Activated naive CD4-positive, alpha-beta T cell treated with anti-CD3 and anti-CD28 coated beads, Interleukin-2, amount 50 U/mL, for 72 hours (primary cell): ENCODE results near the gene SLC8A2. TPM values are rescaled to one million over a fixed set of nuclear protein-coding genes. Genes with fewer than 3 reads are reported as not detected.

Experiments
- ATAC-seq, 2 donors: fragments of 150-1000 bp; cut with Tn5 transposase; 2 replicates each; pipeline ENCODE4 v1.10.0; 2021; ENCODE audit warnings: mild to moderate bottlenecking in 2 of 2, moderate library complexity in 2 of 2
- DNase-seq, 2 donors: peaks; one replicate each; pipeline ENCODE4 v3.0.0; 2021 to 2022; ENCODE audit warnings: low spot score in 2 of 2
- H3K27ac Mint-ChIP-seq, 2 donors: one replicate each; pipeline ENCODE4 v1.8.0; 2022; ENCODE audit warnings: mild to moderate bottlenecking in 2 of 2, mixed read lengths in 2 of 2
- H3K36me3 Mint-ChIP-seq, 2 donors: one replicate each; pipeline ENCODE4 v1.8.0; 2022; ENCODE audit warnings: mixed read lengths in 2 of 2
- H3K9me3 Mint-ChIP-seq, 2 donors: one replicate each; pipeline ENCODE4 v1.8.0; 2022; ENCODE audit warnings: mixed read lengths in 2 of 2
- total RNA-seq, 2 donors: library from RNA; stranded (reverse); gene quantifications; one replicate each; pipeline ENCODE4 v1.2.3, GENCODE V29; 2022

The SLC8A2 gene
- total RNA-seq, 2 donors from 2014 or later: 0.11 to 0.41 TPM

DNA sequence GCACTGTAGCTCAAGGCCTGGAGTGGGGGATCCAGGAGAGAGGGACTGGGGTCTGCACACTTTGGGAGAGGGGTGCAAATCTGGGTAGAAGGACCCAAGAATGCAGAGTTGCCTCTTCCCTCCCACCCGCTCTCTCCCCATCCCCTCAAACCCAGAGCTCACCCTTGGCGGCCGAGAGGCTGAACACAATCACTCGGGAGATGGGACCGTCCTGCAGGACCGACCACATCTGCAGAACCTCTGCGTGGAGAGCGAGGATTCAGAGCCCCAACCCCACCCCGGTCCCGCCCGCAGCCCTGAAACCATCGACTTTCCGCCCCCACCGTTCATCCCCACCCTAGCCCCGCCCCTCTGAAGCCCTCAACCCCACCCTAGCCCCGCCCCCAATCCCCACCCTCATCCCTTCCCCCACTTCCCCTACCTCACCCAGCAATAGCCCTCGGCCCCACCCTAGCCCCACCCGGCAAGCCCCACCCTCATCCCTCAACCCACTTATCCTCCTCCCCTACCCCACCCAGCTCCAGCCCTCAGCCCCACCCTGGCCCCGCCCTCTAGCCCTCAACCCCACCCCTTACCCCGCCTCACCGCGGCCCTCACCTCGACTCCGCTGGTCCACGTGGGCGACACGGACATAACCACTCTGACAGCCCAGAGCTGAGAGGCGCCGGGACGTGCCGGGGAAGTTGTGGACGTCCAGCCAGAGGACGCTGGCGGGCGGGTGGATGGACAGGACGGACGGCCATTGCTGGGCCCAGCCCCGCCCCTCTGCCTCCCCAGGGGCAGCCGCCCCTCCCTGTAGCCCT, 8.2 kb upstream of the SLC8A2 start:
- ATAC-seq: no peak
- Mint-ChIP-seq H3K27ac (no peak overlapping the region), H3K36me3 (peaks cover 1 to 12% of the 10 kb centered on the region in 2 donors), H3K9me3 (no peaks in the 10 kb centered on the region)
- DNase-seq: no peak

GRCh38 chr19:47476438-47476972, 4.8 kb upstream of the SLC8A2 start:
- ATAC-seq: no peak
- no peak for DNase-seq
- no peaks in the 10 kb centered on the region for H3K9me3 Mint-ChIP-seq
- peaks cover 0 to 6% of the 10 kb centered on the region in 2 donors for H3K36me3 Mint-ChIP-seq
- no peak overlapping the region for H3K27ac Mint-ChIP-seq

DNA sequence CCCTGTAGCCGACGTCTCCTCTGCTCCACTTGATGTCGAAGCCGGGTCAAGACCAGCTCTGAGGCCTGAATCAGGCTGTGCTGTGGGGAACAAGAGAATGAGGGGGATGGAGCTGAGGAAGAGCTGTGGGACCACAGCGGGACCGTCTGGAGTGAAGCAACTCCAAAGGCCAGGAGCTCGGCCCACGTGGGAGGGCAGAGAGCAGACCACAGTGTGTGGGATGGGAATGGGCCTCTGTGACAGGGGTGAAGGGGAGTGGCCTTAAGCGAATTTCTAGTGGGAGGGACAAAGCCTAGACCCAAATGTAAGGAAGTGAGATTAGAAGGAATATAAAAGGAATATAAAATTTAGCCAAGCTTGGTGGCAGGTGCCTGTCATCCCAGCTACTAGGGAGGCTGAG, 3.8 kb upstream of the SLC8A2 start:
- ATAC-seq (no peak), DNase-seq (no peak)
- Mint-ChIP-seq H3K9me3 (no peaks in the 10 kb centered on the region), H3K36me3 (peaks cover 0 to 6% of the 10 kb centered on the region in 2 donors), H3K27ac (peak overlapping the region in 1 of 2 donors; percentile 13)

DNA sequence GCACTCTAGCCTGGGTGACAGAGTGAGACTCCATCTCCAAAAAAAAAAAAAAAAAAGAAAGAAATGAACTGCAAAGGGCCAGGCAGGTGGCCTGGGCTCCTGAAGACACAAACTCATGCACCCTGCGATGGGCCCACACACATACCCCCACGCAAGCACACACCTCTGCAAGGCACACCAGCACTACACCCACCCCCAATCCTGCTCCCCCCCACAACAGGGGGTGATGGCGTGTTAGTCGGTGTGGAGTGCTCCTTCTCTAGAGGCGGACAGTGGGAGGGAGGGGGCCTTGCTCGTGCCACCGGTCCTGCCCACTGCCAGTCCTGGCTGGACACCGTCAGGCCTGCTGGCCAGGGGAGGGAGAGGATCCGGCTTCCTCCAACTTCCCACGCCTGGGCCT, 1.6 kb upstream of the SLC8A2 start:
- no peaks in the 10 kb centered on the region for H3K9me3 Mint-ChIP-seq
- H3K27ac Mint-ChIP-seq: no peak overlapping the region
- H3K36me3 Mint-ChIP-seq: peaks cover 0 to 6% of the 10 kb centered on the region in 2 donors
- DNase-seq (no peak), ATAC-seq (no peak)

GRCh38 chr19:47471381-47471732, 336 bp downstream of the SLC8A2 start:
- H3K36me3 Mint-ChIP-seq: peaks cover 0 to 6% of the 10 kb centered on the region in 2 donors
- ATAC-seq: no peak
- peak overlapping the region in 1 of 2 donors; percentile 15 for H3K27ac Mint-ChIP-seq
- no peak for DNase-seq
- H3K9me3 Mint-ChIP-seq: no peaks in the 10 kb centered on the region

DNA sequence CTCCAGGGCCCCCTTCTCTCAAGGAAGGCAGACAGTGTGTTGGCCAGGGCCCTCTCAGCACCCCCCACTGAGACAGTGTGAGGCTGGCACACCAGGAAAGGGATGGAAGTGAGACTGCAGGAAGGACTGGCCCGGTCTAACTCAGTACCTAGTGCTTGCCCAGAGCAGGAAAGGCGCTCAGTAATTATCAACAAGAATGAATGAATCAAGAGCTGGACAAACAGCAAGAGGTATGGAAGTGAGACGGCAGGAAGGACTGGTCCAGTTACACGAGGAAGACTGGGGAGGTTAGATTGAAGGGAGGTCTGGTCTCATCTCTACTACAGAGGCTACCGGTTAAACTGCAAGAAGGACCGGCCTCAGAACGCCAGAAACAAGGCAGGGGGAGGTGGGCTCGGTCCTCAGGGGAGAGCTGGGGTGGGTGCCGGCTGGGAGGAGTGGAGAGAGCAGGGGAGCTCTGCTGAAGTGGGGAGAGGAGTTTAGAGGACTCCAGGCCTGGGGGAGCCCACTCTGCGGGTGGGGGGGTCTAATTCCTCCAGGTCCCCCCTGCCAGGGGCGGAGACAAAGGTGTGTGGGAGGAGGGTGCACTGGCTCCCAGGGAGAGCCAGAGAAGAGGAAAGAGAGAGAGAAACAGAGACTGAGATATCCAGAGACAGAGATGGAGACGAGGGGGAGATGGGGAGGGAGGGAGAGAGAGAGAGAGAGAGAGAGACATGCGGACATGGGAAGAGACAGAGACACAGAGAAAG, 1.1 kb downstream of the SLC8A2 start:
- DNase-seq (no peak), ATAC-seq (no peak)
- no peaks in the 10 kb centered on the region for H3K9me3 Mint-ChIP-seq
- H3K27ac Mint-ChIP-seq: peak overlapping the region in 1 of 2 donors; percentile 15
- peaks cover 0 to 6% of the 10 kb centered on the region in 2 donors for H3K36me3 Mint-ChIP-seq

DNA sequence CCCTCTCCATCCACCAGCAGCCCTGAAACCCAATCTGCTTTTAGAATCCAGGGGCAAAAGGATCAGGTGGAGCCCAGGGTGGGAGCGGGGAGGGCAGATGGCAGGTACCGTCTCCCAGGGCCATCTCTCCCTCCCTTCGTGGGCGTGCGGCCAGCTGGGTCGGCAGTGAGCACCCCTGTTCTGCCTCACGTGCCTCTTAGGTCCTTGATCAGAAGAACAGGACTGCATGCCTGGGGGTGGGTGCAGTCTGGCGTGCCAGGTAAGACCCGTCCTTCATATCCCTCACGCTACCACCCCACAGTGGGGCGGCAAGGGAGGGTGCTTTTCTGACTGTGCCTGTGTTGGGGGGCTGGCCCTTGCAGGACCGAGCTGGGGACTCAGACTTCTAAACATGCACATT, 2.0 kb downstream of the SLC8A2 start:
- ATAC-seq: no peak
- no peak for DNase-seq
- Mint-ChIP-seq H3K9me3 (no peaks in the 10 kb centered on the region), H3K36me3 (no peaks in the 10 kb centered on the region), H3K27ac (no peak overlapping the region)

GRCh38 chr19:47469363-47469700, 2.4 kb downstream of the SLC8A2 start:
- Mint-ChIP-seq H3K36me3 (no peaks in the 10 kb centered on the region), H3K27ac (no peak overlapping the region), H3K9me3 (no peaks in the 10 kb centered on the region)
- DNase-seq (no peak), ATAC-seq (no peak)

GRCh38 chr19:47467914-47468313, 3.8 kb downstream of the SLC8A2 start:
- Mint-ChIP-seq H3K27ac (no peak overlapping the region), H3K36me3 (no peaks in the 10 kb centered on the region), H3K9me3 (no peaks in the 10 kb centered on the region)
- ATAC-seq (no peak), DNase-seq (no peak)

- Mint-ChIP-seq H3K9me3 (no peaks in the 10 kb centered on the region), H3K27ac (no peak overlapping the region), H3K36me3 (no peaks in the 10 kb centered on the region)
- DNase-seq (no peak), ATAC-seq (no peak)
Observed at GRCh38 chr19:47465957-47466356, 5.7 kb downstream of the SLC8A2 start.

GRCh38 chr19:47464675-47465419, 6.8 kb downstream of the SLC8A2 start:
- ATAC-seq: no peak
- no peak for DNase-seq
- H3K36me3 Mint-ChIP-seq: no peaks in the 10 kb centered on the region
- no peak overlapping the region for H3K27ac Mint-ChIP-seq
- H3K9me3 Mint-ChIP-seq: no peaks in the 10 kb centered on the region

DNA sequence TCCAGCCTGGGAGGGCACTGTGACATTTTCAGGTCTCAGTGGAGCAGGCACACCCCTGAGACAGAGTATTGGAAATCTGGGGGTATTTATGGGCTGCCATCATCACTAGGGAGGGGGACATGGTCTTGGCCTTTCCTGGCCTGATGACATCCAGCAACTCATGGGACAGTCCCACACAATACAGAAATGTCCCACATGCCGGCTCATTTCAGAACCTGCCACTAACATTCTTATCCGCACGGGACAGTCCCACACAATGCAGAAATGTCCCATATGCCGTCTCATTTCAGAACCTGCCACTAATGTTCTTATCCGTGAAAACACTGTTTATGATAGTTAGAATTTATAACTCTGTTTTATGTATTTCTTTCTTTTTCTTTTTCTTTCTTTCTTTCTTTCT, 9.8 kb downstream of the SLC8A2 start:
- Mint-ChIP-seq H3K9me3 (no peaks in the 10 kb centered on the region), H3K27ac (no peak overlapping the region), H3K36me3 (no peaks in the 10 kb centered on the region)
- peak in 1 of 2 donors; percentile 59 for ATAC-seq
- no peak for DNase-seq

DNA sequence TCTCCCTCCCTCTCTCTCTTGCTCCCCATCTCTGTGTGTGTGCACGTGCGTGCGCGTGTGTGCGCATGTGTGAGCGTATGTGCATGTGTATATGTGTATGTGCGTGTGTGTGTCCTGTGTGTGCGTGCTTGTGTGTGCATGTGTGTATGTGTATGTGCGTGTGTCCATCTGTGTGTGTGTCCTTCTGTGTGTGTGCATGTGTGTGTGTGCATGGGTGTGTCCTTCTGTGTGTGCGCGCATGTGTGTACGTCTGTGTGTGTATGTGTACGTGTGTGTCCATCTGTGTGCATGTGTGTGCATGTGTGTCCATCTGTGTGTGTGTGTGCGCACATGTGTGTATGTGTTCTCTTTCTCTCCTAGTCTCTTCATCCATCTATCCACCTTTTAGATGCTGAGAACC, 12.2 kb downstream of the SLC8A2 start:
- peaks cover 0 to 12% of the 10 kb centered on the region in 2 donors for H3K36me3 Mint-ChIP-seq
- DNase-seq: no peak
- H3K9me3 Mint-ChIP-seq: peaks cover 0 to 8% of the 10 kb centered on the region in 2 donors
- H3K27ac Mint-ChIP-seq: no peak overlapping the region
- ATAC-seq: no peak

DNA sequence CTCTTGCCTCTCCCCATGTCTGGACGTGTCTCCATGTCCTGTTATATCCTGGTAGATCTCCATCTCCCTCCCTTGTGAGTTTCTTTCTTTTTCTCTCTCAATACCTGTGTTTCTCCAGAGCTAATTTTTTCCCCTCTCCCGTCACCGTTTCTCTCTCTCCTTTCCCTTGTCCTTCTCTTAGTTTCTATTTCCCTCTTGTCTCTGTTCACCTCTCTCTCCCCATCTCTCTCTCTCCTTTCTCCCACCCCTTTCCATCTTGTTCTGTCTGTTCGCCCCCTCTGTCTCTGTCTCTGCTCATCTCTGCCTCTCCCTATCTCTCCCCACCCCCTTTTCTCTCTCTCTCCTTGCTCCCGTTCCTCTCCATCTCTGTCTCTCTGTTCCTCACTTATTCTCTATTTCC, 13.0 kb downstream of the SLC8A2 start:
- peaks cover 0 to 8% of the 10 kb centered on the region in 2 donors for H3K9me3 Mint-ChIP-seq
- peaks cover 0 to 12% of the 10 kb centered on the region in 2 donors for H3K36me3 Mint-ChIP-seq
- H3K27ac Mint-ChIP-seq: no peak overlapping the region
- ATAC-seq (no peak), DNase-seq (no peak)

- peaks cover 0 to 12% of the 10 kb centered on the region in 2 donors for H3K36me3 Mint-ChIP-seq
- ATAC-seq: no peak
- H3K9me3 Mint-ChIP-seq: peaks cover 0 to 8% of the 10 kb centered on the region in 2 donors
- no peak for DNase-seq
- H3K27ac Mint-ChIP-seq: no peak overlapping the region
Observed at GRCh38 chr19:47456721-47457474, 14.8 kb downstream of the SLC8A2 start.

DNA sequence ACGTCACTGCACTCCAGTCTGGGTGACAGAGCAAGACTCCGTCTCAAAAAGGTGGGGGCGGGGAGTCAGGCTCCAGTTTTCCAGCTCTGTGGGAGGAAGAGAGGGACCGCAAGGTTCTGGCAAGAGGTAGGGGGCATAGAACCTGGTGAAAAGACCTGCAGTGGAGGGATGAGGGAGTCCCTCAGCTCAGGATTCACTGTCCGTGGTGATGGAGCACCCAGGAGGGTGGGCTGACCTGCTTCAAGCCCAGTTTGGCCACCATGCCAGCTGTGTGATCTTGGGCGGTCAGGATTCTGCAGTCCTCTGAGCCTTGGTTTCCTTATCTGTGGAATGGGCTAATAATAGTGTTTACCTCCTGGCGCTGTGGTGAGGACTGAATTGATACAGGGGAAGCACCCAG, 21.2 kb downstream of the SLC8A2 start:
- Mint-ChIP-seq H3K36me3 (peaks cover 7 to 9% of the 10 kb centered on the region in 2 donors), H3K9me3 (peaks cover 0 to 2% of the 10 kb centered on the region in 2 donors), H3K27ac (no peak overlapping the region)
- no peak for ATAC-seq
- DNase-seq: no peak
